ENCODE measurements around the gene PABPN1. TPM values are rescaled to one million over a fixed set of nuclear protein-coding genes. Genes with fewer than 3 reads are reported as not detected.

PABPN1 gene
- total RNA-seq, 1 experiment from 2014 or later, result 63.4 TPM

Other genes starting within 250 kb of the PABPN1 start
- gene ACIN1, start 226.3 kb upstream of the PABPN1 start, total RNA-seq (2014; rRNA removed; shearing (Covaris generic)), result 59.1 and 64.4 TPM in 2 replicates
- 31.4 and 36.3 TPM in 2 replicates for gene C14orf119, start 226.0 kb upstream of the PABPN1 start, total RNA-seq (2014; rRNA removed; shearing (Covaris generic))
- gene CIROP, start 216.5 kb upstream of the PABPN1 start, total RNA-seq (2014; rRNA removed; shearing (Covaris generic)), result not detected in 2 replicates
- not detected in 2 replicates for gene CEBPE, start 202.2 kb upstream of the PABPN1 start, total RNA-seq (2014; rRNA removed; shearing (Covaris generic))
- gene SLC7A8, start 137.8 kb upstream of the PABPN1 start, total RNA-seq (2014; rRNA removed; shearing (Covaris generic)), result 0.03 and 0.23 TPM in 2 replicates
- gene RNF212B, start 83.5 kb upstream of the PABPN1 start, total RNA-seq (2014; rRNA removed; shearing (Covaris generic)), result not detected in 2 replicates
- 4.3 and 7.9 TPM in 2 replicates for gene HOMEZ, start 35.3 kb upstream of the PABPN1 start, total RNA-seq (2014; rRNA removed; shearing (Covaris generic))
- 2.7 and 4.3 TPM in 2 replicates for gene PPP1R3E, start 18.6 kb upstream of the PABPN1 start, total RNA-seq (2014; rRNA removed; shearing (Covaris generic))
- gene BCL2L2, start 14.6 kb upstream of the PABPN1 start, total RNA-seq (2014; rRNA removed; shearing (Covaris generic)), result 14.6 and 20.3 TPM in 2 replicates
- not detected in 2 replicates for gene SLC22A17, start 31.4 kb downstream of the PABPN1 start, total RNA-seq (2014; rRNA removed; shearing (Covaris generic))
- gene EFS, start 43.7 kb downstream of the PABPN1 start, total RNA-seq (2014; rRNA removed; shearing (Covaris generic)), result not detected in 2 replicates
- gene IL25, start 51.4 kb downstream of the PABPN1 start, total RNA-seq (2014; rRNA removed; shearing (Covaris generic)), result not detected in 2 replicates
- not detected in 2 replicates for gene CMTM5, start 55.6 kb downstream of the PABPN1 start, total RNA-seq (2014; rRNA removed; shearing (Covaris generic))
- not detected in 2 replicates for gene MYH6, start 86.8 kb downstream of the PABPN1 start, total RNA-seq (2014; rRNA removed; shearing (Covaris generic))
- not detected in 2 replicates for gene MYH7, start 114.2 kb downstream of the PABPN1 start, total RNA-seq (2014; rRNA removed; shearing (Covaris generic))
- gene NGDN, start 148.2 kb downstream of the PABPN1 start, total RNA-seq (2014; rRNA removed; shearing (Covaris generic)), result 14.6 and 28.3 TPM in 2 replicates
- gene ZFHX2, start 230.3 kb downstream of the PABPN1 start, total RNA-seq (2014; rRNA removed; shearing (Covaris generic)), result 0.58 TPM in 1 of 2 replicates, not detected in the other
- gene THTPA, start 234.8 kb downstream of the PABPN1 start, total RNA-seq (2014; rRNA removed; shearing (Covaris generic)), result 13.5 and 30.0 TPM in 2 replicates
- gene AP1G2, start 246.3 kb downstream of the PABPN1 start, total RNA-seq (2014; rRNA removed; shearing (Covaris generic)), result 67.6 and 77.9 TPM in 2 replicates

All from HT-29 (cell line).